Measurements from ENCODE around the gene SCAI. TPM values are rescaled to one million over a fixed set of nuclear protein-coding genes. Genes with fewer than 3 reads are reported as not detected.

SCAI gene
- 3.6 and 8.5 TPM in 2 replicates for total RNA-seq

DNA sequence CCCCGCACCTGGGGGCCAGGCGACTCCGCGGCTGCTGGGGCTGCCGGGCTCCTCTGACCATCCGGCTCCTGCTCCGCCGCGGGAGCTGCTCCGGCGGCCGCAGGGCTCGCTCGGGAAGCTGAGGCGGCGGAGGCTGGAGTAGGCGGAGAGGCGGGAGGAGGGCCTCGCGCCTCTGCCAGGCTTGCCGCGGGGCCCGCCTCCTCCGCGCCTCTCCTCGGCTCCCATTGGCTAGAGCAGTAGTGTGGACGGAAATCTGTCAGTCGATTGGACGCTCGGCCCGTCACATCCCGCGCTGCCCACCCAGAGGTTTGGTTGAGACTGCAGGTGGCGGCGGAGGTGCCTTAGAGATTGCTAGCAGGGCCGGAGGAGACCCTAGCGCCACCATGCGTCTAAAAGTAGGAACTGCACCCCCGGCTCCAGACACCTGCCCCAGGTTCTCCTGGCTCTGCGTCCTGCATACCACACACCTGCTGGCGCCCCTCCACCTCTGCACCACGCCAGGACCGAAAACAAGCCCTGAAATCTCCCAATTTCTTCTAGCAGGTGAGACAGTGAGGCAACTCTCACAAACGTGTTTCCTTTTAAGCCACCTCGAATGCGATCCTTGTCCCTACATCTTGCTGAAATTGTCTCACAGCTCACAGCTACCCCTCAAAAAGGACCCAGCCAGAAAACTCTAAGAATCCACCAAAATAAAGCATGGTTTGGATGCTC lies at the start of gene SCAI:
Gene SCAI (minus strand): TSS at position 152 of the 714 bp plus-strand sequence. CDS start 91 bp downstream, at position 61.

DNA sequence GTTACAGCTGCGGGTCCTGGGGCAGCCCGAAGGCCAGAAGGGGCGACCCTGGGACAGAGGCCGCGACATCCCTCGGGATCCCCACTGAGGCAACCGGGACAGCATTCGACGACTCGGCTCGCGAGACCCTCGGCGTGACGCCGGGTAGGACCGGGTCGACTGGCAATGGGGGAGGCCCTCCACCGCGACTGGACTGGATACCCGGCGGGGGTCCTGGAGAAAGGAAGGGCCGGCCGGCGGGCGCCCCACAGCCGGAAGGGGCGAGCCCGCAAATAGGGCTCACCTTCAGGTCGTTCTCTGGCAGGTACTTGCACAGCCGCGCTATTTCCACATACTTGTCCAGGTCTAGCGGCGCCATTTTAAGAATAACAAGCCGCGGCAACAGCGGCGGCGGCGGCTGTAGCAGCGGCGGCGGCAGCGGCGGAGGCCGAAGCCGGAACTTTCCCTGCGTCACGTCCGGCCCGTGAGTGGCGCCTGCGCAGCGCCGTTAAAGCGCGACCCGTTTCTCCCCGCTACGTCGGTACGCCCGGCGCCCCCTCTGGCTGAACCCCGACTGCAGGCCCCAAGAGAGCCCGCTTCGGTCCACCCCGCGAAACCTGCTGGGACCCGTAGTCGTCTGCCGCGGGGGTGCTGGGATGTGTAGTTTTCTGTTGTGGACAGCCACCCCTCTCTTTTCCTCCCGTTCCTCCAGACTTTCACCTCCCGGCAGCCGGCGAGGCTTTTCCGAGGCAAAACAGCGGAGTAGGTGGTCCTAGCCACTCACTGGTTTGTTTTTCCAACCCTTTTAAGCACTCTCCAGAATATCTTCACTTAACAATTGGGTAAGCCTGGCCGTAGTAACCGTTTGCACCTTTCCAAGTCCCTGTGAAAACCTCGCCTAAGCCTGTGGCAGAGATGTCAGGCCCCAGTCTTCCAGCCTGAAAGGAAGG lies 46.3 kb upstream of the SCAI start, which contains the start of gene PPP6C:
Gene PPP6C (minus strand): TSS at position 443 of the 929 bp plus-strand sequence. CDS start 85 bp downstream, at position 358.

GRCh38 chr9:124940894-124941678 lies 202.2 kb downstream of the SCAI start, which contains the start of gene GOLGA1:
Gene GOLGA1 (minus strand): TSS chr9:124941083. CDS start chr9:124938711, 2,372 bp downstream.

Other genes starting within 250 kb of the SCAI start
- 9.1 and 11.9 TPM in 2 replicates for gene GOLGA1, start 202.4 kb downstream of the SCAI start, total RNA-seq
- 12.3 and 14.0 TPM in 2 replicates for gene PPP6C, start 46.3 kb upstream of the SCAI start, total RNA-seq
- 43.3 and 44.5 TPM in 2 replicates for gene RABEPK, start 57.0 kb upstream of the SCAI start, total RNA-seq
- 191 and 219 TPM in 2 replicates for gene HSPA5, start 97.8 kb upstream of the SCAI start, total RNA-seq
- 51.3 and 56.8 TPM in 2 replicates for gene GAPVD1, start 118.3 kb upstream of the SCAI start, total RNA-seq